Measurements from ENCODE around the gene IQCN. TPM values are rescaled to one million over a fixed set of nuclear protein-coding genes. Genes with fewer than 3 reads are reported as not detected.
A peak's percentile ranks its signal among the peaks of the same experiment; 100 is the strongest.

IQCN gene
- total RNA-seq, 1 donor from 2014 or later, result 17.8 TPM

- Mint-ChIP-seq H3K4me1 (peaks cover 31% of the 10 kb centered on the region), H3K27ac (no peak overlapping the region), H3K36me3 (ENCODE audit: low read depth) (peaks cover 53% of the 10 kb centered on the region), H3K27me3 (no peaks in the 10 kb centered on the region), H3K9me3 (no peaks in the 10 kb centered on the region), H3K4me3 (no peak overlapping the region)
- TF ChIP-seq, protein P1, sequence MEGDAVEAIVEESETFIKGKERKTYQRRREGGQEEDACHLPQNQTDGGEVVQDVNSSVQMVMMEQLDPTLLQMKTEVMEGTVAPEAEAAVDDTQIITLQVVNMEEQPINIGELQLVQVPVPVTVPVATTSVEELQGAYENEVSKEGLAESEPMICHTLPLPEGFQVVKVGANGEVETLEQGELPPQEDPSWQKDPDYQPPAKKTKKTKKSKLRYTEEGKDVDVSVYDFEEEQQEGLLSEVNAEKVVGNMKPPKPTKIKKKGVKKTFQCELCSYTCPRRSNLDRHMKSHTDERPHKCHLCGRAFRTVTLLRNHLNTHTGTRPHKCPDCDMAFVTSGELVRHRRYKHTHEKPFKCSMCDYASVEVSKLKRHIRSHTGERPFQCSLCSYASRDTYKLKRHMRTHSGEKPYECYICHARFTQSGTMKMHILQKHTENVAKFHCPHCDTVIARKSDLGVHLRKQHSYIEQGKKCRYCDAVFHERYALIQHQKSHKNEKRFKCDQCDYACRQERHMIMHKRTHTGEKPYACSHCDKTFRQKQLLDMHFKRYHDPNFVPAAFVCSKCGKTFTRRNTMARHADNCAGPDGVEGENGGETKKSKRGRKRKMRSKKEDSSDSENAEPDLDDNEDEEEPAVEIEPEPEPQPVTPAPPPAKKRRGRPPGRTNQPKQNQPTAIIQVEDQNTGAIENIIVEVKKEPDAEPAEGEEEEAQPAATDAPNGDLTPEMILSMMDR (IDR thresholded peaks at IDR 0.05), result no peak
- ATAC-seq (ENCODE audit: low read depth) (no peak), DNase-seq (no peak)
- CTCF ChIA-PET, result interaction anchor here (4.4 kb wide), 1 partner anchor 29 kb away, joined by 37 read pairs; the partner anchor contains the start of gene JUND
- POLR2A ChIA-PET, result interaction anchor here (1.3 to 21.9 kb wide), 5 partner anchors 13 to 32 kb away, joined by 3 to 857 read pairs (median 10); partner anchors contain the start of genes IQCN, JUND and LSM4
- intact Hi-C loops (cut with micrococcal nuclease), result no loop called here
These were observed 35.3 kb upstream of the IQCN start for GRCh38 chr19:18309525-18310064.

DNA sequence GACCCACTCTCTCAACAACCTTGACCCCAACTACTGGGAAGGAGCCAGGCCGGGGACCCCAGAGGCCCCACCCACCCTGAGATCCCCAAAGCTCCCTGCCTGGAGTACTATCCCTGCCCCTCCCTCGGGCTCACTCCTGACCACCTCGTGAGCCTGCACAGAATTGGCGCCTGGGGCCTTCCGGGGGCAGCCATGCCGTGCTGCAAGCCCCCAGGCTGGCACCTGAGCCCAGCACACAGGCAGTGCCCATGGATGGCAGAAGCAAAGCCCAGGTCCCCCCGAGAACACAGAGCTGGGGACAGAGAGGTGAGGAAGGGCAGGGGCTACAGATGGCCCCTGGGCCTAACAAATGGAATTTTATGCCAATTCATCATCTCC lies 34.7 kb upstream of the IQCN start:
- DNase-seq, result no peak
- intact Hi-C loops (cut with micrococcal nuclease), result no loop called here
- H3K27me3 Mint-ChIP-seq, result no peaks in the 10 kb centered on the region

GRCh38 chr19:18308051-18308947 lies 34.0 kb upstream of the IQCN start:
- Mint-ChIP-seq H3K4me1 (peaks cover 43% of the 10 kb centered on the region), H3K4me3 (no peak overlapping the region), H3K9me3 (no peaks in the 10 kb centered on the region), H3K36me3 (ENCODE audit: low read depth) (peaks cover 43% of the 10 kb centered on the region), H3K27ac (peak overlapping the region; percentile 95), H3K27me3 (no peaks in the 10 kb centered on the region)
- DNase-seq (no peak), ATAC-seq (ENCODE audit: low read depth) (no peak)
- ChIA-PET CTCF (interaction anchor here (1.3 to 4.4 kb wide), 3 partner anchors 9 to 28 kb away, joined by 3 to 37 read pairs (median 5); partner anchors contain the start of gene JUND), POLR2A (interaction anchor here (1.2 to 3.2 kb wide), 6 partner anchors 8 to 29 kb away, joined by 4 to 176 read pairs (median 8); partner anchors contain the start of genes JUND and LSM4)
- TF ChIP-seq, protein P1 (IDR thresholded peaks at IDR 0.05), result no peak
- intact Hi-C loops (cut with micrococcal nuclease), result no loop called here

More for the DNA sequence above, 34.7 kb upstream of the IQCN start:
- CTCF ChIA-PET, result interaction anchor here (1.3 to 4.4 kb wide), 3 partner anchors 9 to 29 kb away, joined by 3 to 37 read pairs (median 5); partner anchors contain the start of gene JUND
- no peak for ATAC-seq (ENCODE audit: low read depth)
- Mint-ChIP-seq H3K9me3 (no peaks in the 10 kb centered on the region), H3K4me1 (peaks cover 37% of the 10 kb centered on the region), H3K27ac (no peak overlapping the region), H3K4me3 (no peak overlapping the region), H3K36me3 (ENCODE audit: low read depth) (peaks cover 49% of the 10 kb centered on the region)
- POLR2A ChIA-PET, result interaction anchor here (1.2 to 3.2 kb wide), 4 partner anchors 12 to 30 kb away, joined by 4 to 176 read pairs (median 7); partner anchors contain the start of genes JUND and LSM4
- TF ChIP-seq, protein P1 (IDR thresholded peaks at IDR 0.05), result no peak

GRCh38 chr19:18307271-18307681 lies 33.0 kb upstream of the IQCN start:
- Mint-ChIP-seq H3K36me3 (ENCODE audit: low read depth) (peaks cover 34% of the 10 kb centered on the region), H3K4me3 (peak overlapping the region; percentile 61), H3K9me3 (no peaks in the 10 kb centered on the region), H3K27me3 (no peaks in the 10 kb centered on the region), H3K4me1 (peaks cover 50% of the 10 kb centered on the region), H3K27ac (peak overlapping the region; percentile 95)
- ChIA-PET POLR2A (interaction anchor here (0.7 to 3.2 kb wide), 9 partner anchors 9 to 203 kb away, joined by 3 to 176 read pairs (median 8); partner anchors contain the start of genes JUND and LSM4), CTCF (interaction anchor here (0.6 to 4.4 kb wide), 7 partner anchors 9 to 83 kb away, joined by 3 to 37 read pairs (median 4); partner anchors contain the start of genes JUND and LSM4)
- no peak for ATAC-seq (ENCODE audit: low read depth)
- DNase-seq, result no peak
- TF ChIP-seq, protein P1 (IDR thresholded peaks at IDR 0.05), result no peak
- intact Hi-C loops (cut with micrococcal nuclease), result no loop called here
